Measurements from ENCODE around the gene SNAPC2.
A peak's percentile ranks its signal among the peaks of the same experiment; 100 is the strongest.

SNAPC2 gene

GRCh38 chr19:7968008-7968795 is 48.1 kb downstream of the SNAPC2 start:
- DNase-seq (ENCODE audit: low spot score) = no peak

GRCh38 chr19:7968796-7969554 is 48.8 kb downstream of the SNAPC2 start:
- no peak for DNase-seq (ENCODE audit: low spot score)

- DNase-seq (ENCODE audit: low spot score) = no peak
Measured at GRCh38 chr19:7969555-7969939, 49.4 kb downstream of the SNAPC2 start.

- peak; percentile 65 for DNase-seq (ENCODE audit: low spot score)
Measured at GRCh38 chr19:7970716-7971448, 50.7 kb downstream of the SNAPC2 start.

GRCh38 chr19:7971553-7972520 is 51.7 kb downstream of the SNAPC2 start:
- no peak for DNase-seq (ENCODE audit: low spot score)
